ENCODE measurements around the gene ZMIZ2.

ZMIZ2 gene

GRCh38 chr7:44707558-44708230 lies 41.0 kb upstream of the ZMIZ2 start:
- TF ChIP-seq CTCF (IDR thresholded peaks at IDR 0.05; ENCODE audit: control insufficient read depth, insufficient read depth, low read depth, low read length, missing control alignments) = no peak
- DNase-seq (ENCODE audit: low read depth) = no peak
- H3K4me3 ChIP-seq (ENCODE audit: control insufficient read depth, low read depth, low read length) = no peak overlapping the region

- no peak overlapping the region for H3K4me3 ChIP-seq (ENCODE audit: control insufficient read depth, low read depth, low read length)
- TF ChIP-seq CTCF (IDR thresholded peaks at IDR 0.05; ENCODE audit: control insufficient read depth, insufficient read depth, low read depth, low read length, missing control alignments) = no peak
- no peak for DNase-seq (ENCODE audit: low read depth)
Measured at GRCh38 chr7:44709011-44709915, 39.4 kb upstream of the ZMIZ2 start.

- no peak overlapping the region for H3K4me3 ChIP-seq (ENCODE audit: control insufficient read depth, low read depth, low read length)
- TF ChIP-seq CTCF (IDR thresholded peaks at IDR 0.05; ENCODE audit: control insufficient read depth, insufficient read depth, low read depth, low read length, missing control alignments) = no peak
- no peak for DNase-seq (ENCODE audit: low read depth)
Measured at GRCh38 chr7:44709945-44710596, 38.6 kb upstream of the ZMIZ2 start.

GRCh38 chr7:44711528-44711927 lies 37.1 kb upstream of the ZMIZ2 start:
- no peak overlapping the region for H3K4me3 ChIP-seq (ENCODE audit: control insufficient read depth, low read depth, low read length)

GRCh38 chr7:44712012-44712411 lies 36.6 kb upstream of the ZMIZ2 start:
- no peak for TF ChIP-seq CTCF (IDR thresholded peaks at IDR 0.05; ENCODE audit: control insufficient read depth, insufficient read depth, low read depth, low read length, missing control alignments)
- DNase-seq (ENCODE audit: low read depth) = no peak
- no peak overlapping the region for H3K4me3 ChIP-seq (ENCODE audit: control insufficient read depth, low read depth, low read length)

More at GRCh38 chr7:44711528-44711927, 37.1 kb upstream of the ZMIZ2 start:
- no peak for TF ChIP-seq CTCF (IDR thresholded peaks at IDR 0.05; ENCODE audit: control insufficient read depth, insufficient read depth, low read depth, low read length, missing control alignments)
- no peak for DNase-seq (ENCODE audit: low read depth)

GRCh38 chr7:44713141-44713540 lies 35.5 kb upstream of the ZMIZ2 start:
- no peak for DNase-seq (ENCODE audit: low read depth)
- TF ChIP-seq CTCF (IDR thresholded peaks at IDR 0.05; ENCODE audit: control insufficient read depth, insufficient read depth, low read depth, low read length, missing control alignments) = no peak
- no peak overlapping the region for H3K4me3 ChIP-seq (ENCODE audit: control insufficient read depth, low read depth, low read length)
